Fibroblast of the aortic adventitia (primary cell): ENCODE results near the gene ZNF502. TPM values are rescaled to one million over a fixed set of nuclear protein-coding genes. Genes with fewer than 3 reads are reported as not detected.

ENCODE experiments used
- DNase-seq: peaks from one replicate; pipeline ENCODE4 v3.0.0-alpha.2; 2010; ENCODE audit warnings: low read depth
- H3K4me3 ChIP-seq: 2 replicates; pipeline ENCODE4 v1.5.1; 2011; ENCODE audit warnings: low read depth, mild to moderate bottlenecking, control low read depth, low read length, moderate library complexity
- CTCF ChIP-seq: IDR thresholded peaks from 2 replicates; pipeline ENCODE4 v1.5.1; 2011; ENCODE audit warnings: mild to moderate bottlenecking, low read length, control low read depth, inconsistent platforms; ENCODE audit not compliant: insufficient read depth
- total RNA-seq: library from RNA; depleted of rRNA; stranded (reverse); fragments of >200 nt; gene quantifications from 2 replicates; pipeline ENCODE4 v1.2.3, GENCODE V29; 2012; ENCODE audit warnings: low replicate concordance

ZNF502 gene
- total RNA-seq, 1 donor, result 6.0 TPM

- TF ChIP-seq CTCF, result no peak
- no peak overlapping the region for H3K4me3 ChIP-seq
- DNase-seq, result no peak
Measured at GRCh38 chr3:44764248-44764647, 51.8 kb downstream of the ZNF502 start.

GRCh38 chr3:44771424-44772098, 59.1 kb downstream of the ZNF502 start:
- no peak for TF ChIP-seq CTCF
- no peak overlapping the region for H3K4me3 ChIP-seq
- DNase-seq, result no peak

GRCh38 chr3:44772099-44772442, 59.6 kb downstream of the ZNF502 start:
- DNase-seq, result no peak
- no peak for TF ChIP-seq CTCF
- no peak overlapping the region for H3K4me3 ChIP-seq

Other genes starting within 250 kb of the ZNF502 start
- 12.1 and 14.3 TPM in 2 replicates for gene ZNF445, start 235.0 kb upstream of the ZNF502 start, total RNA-seq
- 3.5 and 5.0 TPM in 2 replicates for gene ZKSCAN7, start 157.5 kb upstream of the ZNF502 start, total RNA-seq
- 2.0 and 6.9 TPM in 2 replicates for gene ZNF660, start 127.7 kb upstream of the ZNF502 start, total RNA-seq
- gene ZNF197, start 87.6 kb upstream of the ZNF502 start, total RNA-seq, result 16.4 and 22.2 TPM in 2 replicates
- gene ZNF35, start 63.9 kb upstream of the ZNF502 start, total RNA-seq, result 10.1 and 12.9 TPM in 2 replicates
- 7.6 and 13.1 TPM in 2 replicates for gene ZNF501, start 17.0 kb downstream of the ZNF502 start, total RNA-seq
- 27.5 and 33.1 TPM in 2 replicates for gene KIAA1143, start 49.0 kb downstream of the ZNF502 start, total RNA-seq
- 0.98 and 17.1 TPM in 2 replicates for gene KIF15, start 49.1 kb downstream of the ZNF502 start, total RNA-seq
- 13.7 and 20.5 TPM in 2 replicates for gene TMEM42, start 149.3 kb downstream of the ZNF502 start, total RNA-seq
- gene TGM4, start 161.9 kb downstream of the ZNF502 start, total RNA-seq, result not detected in 2 replicates